Skeletal muscle tissue (tissue), 4 donors: ENCODE measurements around the gene CETN1. TPM values are rescaled to one million over a fixed set of nuclear protein-coding genes. Genes with fewer than 3 reads are reported as not detected.

Source experiments
- H3K27ac ChIP-seq: one replicate; pipeline ENCODE4 v1.7.0; 2013; ENCODE audit warnings: mild to moderate bottlenecking, low read depth, low read length, inconsistent platforms
- H3K27me3 ChIP-seq, 3 donors: one replicate each; pipeline ENCODE4 v1.7.0; 2013; ENCODE audit warnings: low read length in 3 of 3; ENCODE audit not compliant: control insufficient read depth in 3 of 3, insufficient read depth in 3 of 3
- H3K36me3 ChIP-seq, 3 donors: one replicate each; pipeline ENCODE4 v1.7.0; 2013; ENCODE audit warnings: low read length in 3 of 3; ENCODE audit not compliant: control insufficient read depth in 3 of 3, insufficient read depth in 3 of 3
- H3K4me1 ChIP-seq, 3 donors: one replicate each; pipeline ENCODE4 v1.7.0; 2013; ENCODE audit warnings: low read length in 3 of 3, mild to moderate bottlenecking in 3 of 3; ENCODE audit not compliant: control insufficient read depth in 3 of 3, insufficient read depth in 3 of 3
- H3K4me3 ChIP-seq, 3 donors: one replicate each; pipeline ENCODE4 v1.7.0; 2013; ENCODE audit warnings: low read length in 3 of 3
- H3K9ac ChIP-seq, 3 donors: one replicate each; pipeline ENCODE4 v1.7.0; 2013; ENCODE audit warnings: low read length in 3 of 3, mild to moderate bottlenecking in 3 of 3, moderate library complexity in 2 of 3, low read depth in 1 of 3
- H3K9me3 ChIP-seq, 3 donors: one replicate each; pipeline ENCODE4 v1.7.0; 2013; ENCODE audit warnings: low read length in 3 of 3; ENCODE audit not compliant: control insufficient read depth in 3 of 3
- total RNA-seq: library from RNA; depleted of rRNA; stranded (reverse); fragments of >200 nt; gene quantifications from one replicate; pipeline ENCODE4 v1.2.3, GENCODE V29; 2014
- donor health status: Osteomylitis.

CETN1 gene
- total RNA-seq, result not detected

GRCh38 chr18:580154-580553 lies at the start of gene CETN1:
TSS of gene CETN1 (plus strand) at chr18:580380. CDS start at chr18:580409, 29 bp downstream.
- no peak within 1 kb of the TSS for H3K27ac ChIP-seq

GRCh38 chr18:532018-532417 lies 48.2 kb upstream of the CETN1 start:
- H3K27ac ChIP-seq, result no peak overlapping the region
- H3K9ac ChIP-seq, result no peak overlapping the region
- no peaks in the 10 kb centered on the region for H3K36me3 ChIP-seq
- no peaks in the 10 kb centered on the region for H3K27me3 ChIP-seq
- H3K4me3 ChIP-seq, result no peak overlapping the region
- H3K4me1 ChIP-seq, result no peaks in the 10 kb centered on the region
- no peaks in the 10 kb centered on the region for H3K9me3 ChIP-seq

More at GRCh38 chr18:580154-580553, at the start of gene CETN1:
- H3K4me3 ChIP-seq, result no peak within 1 kb of the TSS
- H3K27me3 ChIP-seq, result no peaks in the 10 kb centered on the region
- H3K4me1 ChIP-seq, result no peaks in the 10 kb centered on the region
- H3K9ac ChIP-seq, result no peak within 1 kb of the TSS
- peaks cover 0 to 3% (median 0%) of the 10 kb centered on the region in 3 donors for H3K9me3 ChIP-seq
- no peaks in the 10 kb centered on the region for H3K36me3 ChIP-seq

GRCh38 chr18:532632-533031 lies 47.5 kb upstream of the CETN1 start:
- Histone ChIP-seq H3K9me3 (no peaks in the 10 kb centered on the region), H3K36me3 (no peaks in the 10 kb centered on the region), H3K27me3 (no peaks in the 10 kb centered on the region), H3K9ac (no peak overlapping the region), H3K4me1 (no peaks in the 10 kb centered on the region), H3K4me3 (no peak overlapping the region), H3K27ac (no peak overlapping the region)

GRCh38 chr18:533995-534601 lies 46.1 kb upstream of the CETN1 start:
- Histone ChIP-seq H3K36me3 (no peaks in the 10 kb centered on the region), H3K4me3 (no peak overlapping the region), H3K9me3 (no peaks in the 10 kb centered on the region), H3K27ac (no peak overlapping the region), H3K27me3 (no peaks in the 10 kb centered on the region), H3K9ac (no peak overlapping the region), H3K4me1 (no peaks in the 10 kb centered on the region)

- H3K4me1 ChIP-seq, result no peaks in the 10 kb centered on the region
- H3K4me3 ChIP-seq, result no peak overlapping the region
- no peaks in the 10 kb centered on the region for H3K36me3 ChIP-seq
- H3K9me3 ChIP-seq, result no peaks in the 10 kb centered on the region
- no peak overlapping the region for H3K9ac ChIP-seq
- no peaks in the 10 kb centered on the region for H3K27me3 ChIP-seq
- no peak overlapping the region for H3K27ac ChIP-seq
These were observed 36.6 kb upstream of the CETN1 start for GRCh38 chr18:543447-544078.

GRCh38 chr18:549967-550366 lies 30.2 kb upstream of the CETN1 start:
- H3K36me3 ChIP-seq, result no peaks in the 10 kb centered on the region
- H3K27ac ChIP-seq, result no peak overlapping the region
- H3K4me1 ChIP-seq, result no peaks in the 10 kb centered on the region
- no peak overlapping the region for H3K9ac ChIP-seq
- H3K27me3 ChIP-seq, result no peaks in the 10 kb centered on the region
- no peak overlapping the region for H3K4me3 ChIP-seq
- no peaks in the 10 kb centered on the region for H3K9me3 ChIP-seq

GRCh38 chr18:551404-552061 lies 28.6 kb upstream of the CETN1 start:
- no peaks in the 10 kb centered on the region for H3K4me1 ChIP-seq
- H3K36me3 ChIP-seq, result no peaks in the 10 kb centered on the region
- no peaks in the 10 kb centered on the region for H3K27me3 ChIP-seq
- no peak overlapping the region for H3K9ac ChIP-seq
- H3K27ac ChIP-seq, result no peak overlapping the region
- H3K9me3 ChIP-seq, result no peaks in the 10 kb centered on the region
- no peak overlapping the region for H3K4me3 ChIP-seq

- Histone ChIP-seq H3K36me3 (no peaks in the 10 kb centered on the region), H3K4me3 (no peak overlapping the region), H3K27ac (no peak overlapping the region), H3K9me3 (no peaks in the 10 kb centered on the region), H3K27me3 (no peaks in the 10 kb centered on the region), H3K4me1 (no peaks in the 10 kb centered on the region), H3K9ac (no peak overlapping the region)
These were observed 24.3 kb upstream of the CETN1 start for GRCh38 chr18:555705-556457.

GRCh38 chr18:564708-565561 lies 15.2 kb upstream of the CETN1 start:
- peaks cover 0 to 5% (median 0%) of the 10 kb centered on the region in 3 donors for H3K27me3 ChIP-seq
- no peak overlapping the region for H3K27ac ChIP-seq
- H3K4me3 ChIP-seq, result no peak overlapping the region
- H3K9ac ChIP-seq, result no peak overlapping the region
- H3K4me1 ChIP-seq, result no peaks in the 10 kb centered on the region
- no peaks in the 10 kb centered on the region for H3K9me3 ChIP-seq
- H3K36me3 ChIP-seq, result no peaks in the 10 kb centered on the region
